Measurements from ENCODE around the gene FAF1.

DNA sequence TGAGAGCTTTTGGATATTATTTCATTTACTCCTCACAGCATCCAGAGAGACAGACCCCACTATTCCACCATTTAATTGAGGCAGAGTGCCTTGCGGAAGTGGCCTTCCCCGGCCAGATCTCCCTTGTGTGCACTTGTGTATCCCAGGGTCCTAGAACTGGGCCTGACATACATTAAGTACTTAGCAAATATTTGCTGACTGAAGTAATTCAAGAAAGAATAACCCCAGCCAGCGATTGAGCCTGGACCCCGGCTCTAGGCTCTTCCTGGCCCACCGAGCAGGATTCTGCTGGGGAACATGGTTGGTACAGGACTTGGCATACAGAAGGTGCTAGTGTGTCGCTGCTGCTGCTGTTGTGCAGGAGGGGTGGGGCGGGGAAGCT, 545.2 kb downstream of the FAF1 start:
- TF ChIP-seq, protein P1, sequence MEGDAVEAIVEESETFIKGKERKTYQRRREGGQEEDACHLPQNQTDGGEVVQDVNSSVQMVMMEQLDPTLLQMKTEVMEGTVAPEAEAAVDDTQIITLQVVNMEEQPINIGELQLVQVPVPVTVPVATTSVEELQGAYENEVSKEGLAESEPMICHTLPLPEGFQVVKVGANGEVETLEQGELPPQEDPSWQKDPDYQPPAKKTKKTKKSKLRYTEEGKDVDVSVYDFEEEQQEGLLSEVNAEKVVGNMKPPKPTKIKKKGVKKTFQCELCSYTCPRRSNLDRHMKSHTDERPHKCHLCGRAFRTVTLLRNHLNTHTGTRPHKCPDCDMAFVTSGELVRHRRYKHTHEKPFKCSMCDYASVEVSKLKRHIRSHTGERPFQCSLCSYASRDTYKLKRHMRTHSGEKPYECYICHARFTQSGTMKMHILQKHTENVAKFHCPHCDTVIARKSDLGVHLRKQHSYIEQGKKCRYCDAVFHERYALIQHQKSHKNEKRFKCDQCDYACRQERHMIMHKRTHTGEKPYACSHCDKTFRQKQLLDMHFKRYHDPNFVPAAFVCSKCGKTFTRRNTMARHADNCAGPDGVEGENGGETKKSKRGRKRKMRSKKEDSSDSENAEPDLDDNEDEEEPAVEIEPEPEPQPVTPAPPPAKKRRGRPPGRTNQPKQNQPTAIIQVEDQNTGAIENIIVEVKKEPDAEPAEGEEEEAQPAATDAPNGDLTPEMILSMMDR (IDR thresholded peaks at IDR 0.05) = no peak
- no peak for TF ChIP-seq POLR2A (IDR thresholded peaks at IDR 0.05)

All from right lobe of liver (tissue), 4 donors.